HepG2 (cell line): ENCODE results near the gene KRT4. TPM values are rescaled to one million over a fixed set of nuclear protein-coding genes. Genes with fewer than 3 reads are reported as not detected.

ENCODE experiments used
- ATAC-seq: fragments of 200-7000 bp; cut with Tn5 transposase; 3 replicates; pipeline ENCODE4 v1.9.1; 2020; ENCODE audit warnings: mild to moderate bottlenecking, moderate library complexity
- BruUV-seq: library from RNA; stranded (reverse); fragments of 400-500 nt; replicated peaks from 2 replicates; lab custom pipeline; 2021; lab: Mats Ljungman, UMichigan
- CTCF ChIA-PET: fragments of 300-600 bp; formaldehyde crosslinking; extraction: SDS; loops from one replicate; lab custom pipeline; 2021; ENCODE audit warnings: low total read pairs, inconsistent platforms, low intra/inter-chr PET ratio; lab: Yijun Ruan, JAX
- POLR2A ChIA-PET: fragments of 350-600 bp; sonication (Branson Sonifier 250); formaldehyde crosslinking; loops from one replicate; lab custom pipeline; 2020; ENCODE audit warnings: antibody characterized with exemption, inconsistent platforms; lab: Yijun Ruan, JAX
- DNase-seq: peaks from one replicate; pipeline ENCODE4 v3.0.0-alpha.2; 2015; ENCODE audit warnings: low spot score
- FAIRE-seq: peaks from 3 replicates; lab custom pipeline; 2011; peaks lifted over from hg19 to GRCh38; lab: Jason Lieb, UNC
- H2AFZ ChIP-seq: one replicate; pipeline ENCODE4 v1.6.1; 2011; ENCODE audit warnings: low read length, inconsistent platforms
- H3K27ac ChIP-seq: fragments of 300-600 bp; 3 replicates; pipeline ENCODE4 v1.8.0; 2011; ENCODE audit warnings: mixed run types, mild to moderate bottlenecking, mixed read lengths, low read length, inconsistent platforms; ENCODE audit not compliant: insufficient read depth; ENCODE audit errors: extremely low read length
- H3K27me3 ChIP-seq, 2 experiments: fragments of 200-600 bp in 1 of 2; 2 replicates in 1 of 2; 3 replicates in 1 of 2; pipeline versions ENCODE4 v1.6.0 to v1.8.0; 2011; ENCODE audit warnings: low read length in 2 of 2, mild to moderate bottlenecking in 2 of 2, moderate library complexity in 2 of 2, inconsistent platforms in 1 of 2; ENCODE audit not compliant: insufficient read depth in 2 of 2, control insufficient read depth in 1 of 2
- H3K36me3 ChIP-seq, 2 experiments: fragments of 200-600 bp in 1 of 2; replicated peaks in 1 of 2; 2 replicates in 1 of 2; 3 replicates in 1 of 2; pipeline versions ENCODE4 v1.5.1 to v1.8.0; 2011; ENCODE audit warnings: low read length in 2 of 2, inconsistent platforms in 1 of 2; ENCODE audit not compliant: insufficient read depth in 2 of 2, control insufficient read depth in 1 of 2
- H3K4me1 ChIP-seq: 2 replicates; pipeline ENCODE4 v1.5.1; 2012; ENCODE audit warnings: low read length, inconsistent platforms; ENCODE audit not compliant: insufficient read depth
- H3K4me2 ChIP-seq: 2 replicates; pipeline ENCODE4 v1.6.0; 2011; ENCODE audit warnings: low read depth, low read length, inconsistent platforms
- H3K4me3 ChIP-seq, 3 experiments: fragments of 200-600 bp in 1 of 3; sonication (generic), shearing (Covaris generic) in 1 of 3; replicated peaks in 1 of 3; 2 replicates each; pipeline ENCODE4 v1.5.1; 2011 to 2016; ENCODE audit warnings: low read length in 3 of 3, inconsistent platforms in 2 of 3, low read depth in 2 of 3, mild to moderate bottlenecking in 2 of 3, control low read depth in 1 of 3, mixed read lengths in 1 of 3; ENCODE audit not compliant: insufficient read depth in 1 of 3
- H3K79me2 ChIP-seq: one replicate; pipeline ENCODE4 v1.6.1; 2011; ENCODE audit warnings: low read length, inconsistent platforms; ENCODE audit not compliant: insufficient read depth
- H3K9ac ChIP-seq: 2 replicates; pipeline ENCODE4 v1.6.0; 2011; ENCODE audit warnings: mild to moderate bottlenecking, low read depth, low read length, inconsistent platforms; ENCODE audit not compliant: insufficient read depth
- H3K9me3 ChIP-seq: 2 replicates; pipeline ENCODE4 v1.5.1; 2012; ENCODE audit warnings: mild to moderate bottlenecking, low read length
- H4K20me1 ChIP-seq: 2 replicates; pipeline ENCODE4 v1.6.0; 2011; ENCODE audit warnings: inconsistent platforms, mild to moderate bottlenecking, low read length, moderate library complexity; ENCODE audit not compliant: insufficient read depth
- CEBPB ChIP-seq: IDR thresholded peaks from 2 replicates; pipeline ENCODE4 v1.6.1; 2011; ENCODE audit warnings: low read depth, low read length, improper control_type of control experiment, borderline replicate concordance
- HINFP ChIP-seq: sonication (generic); formaldehyde crosslinking; IDR thresholded peaks from 2 replicates; pipeline ENCODE4 v1.4.0; 2020; ENCODE audit warnings: low read depth, mild to moderate bottlenecking, missing genetic modification reagents
- KMT2B ChIP-seq: IDR thresholded peaks from 2 replicates; pipeline ENCODE4 v1.6.1; 2016; ENCODE audit warnings: missing genetic modification reagents, missing compliant biosample characterization
- SMAD3 ChIP-seq: sonication (generic); formaldehyde crosslinking; IDR thresholded peaks from 2 replicates; pipeline ENCODE4 v1.4.0; 2020; ENCODE audit warnings: missing genetic modification reagents
- TOE1 ChIP-seq: sonication (generic); formaldehyde crosslinking; IDR thresholded peaks from 2 replicates; pipeline ENCODE4 v1.4.0; 2020; ENCODE audit warnings: mild to moderate bottlenecking, missing genetic modification reagents
- TP53 ChIP-seq: sonication (generic); formaldehyde crosslinking; conservative IDR thresholded peaks from 2 replicates; pipeline ENCODE4 v1.4.0; 2020; ENCODE audit warnings: missing genetic modification reagents
- ZBTB42 ChIP-seq: sonication (generic); formaldehyde crosslinking; IDR thresholded peaks from 2 replicates; pipeline ENCODE4 v1.5.0; 2020; ENCODE audit warnings: mild to moderate bottlenecking, missing genetic modification reagents
- ZMAT3 ChIP-seq: sonication (generic); formaldehyde crosslinking; conservative IDR thresholded peaks from 2 replicates; pipeline ENCODE4 v1.7.0; 2021; ENCODE audit warnings: missing genetic modification reagents
- ZNF747 ChIP-seq: sonication (generic); formaldehyde crosslinking; IDR thresholded peaks from 2 replicates; pipeline ENCODE4 v1.8.1; 2023; ENCODE audit warnings: missing genetic modification reagents, mild to moderate bottlenecking, borderline replicate concordance
- ZNF777 ChIP-seq: sonication (generic); formaldehyde crosslinking; IDR thresholded peaks from 2 replicates; pipeline ENCODE4 v1.4.0; 2020; ENCODE audit warnings: missing genetic modification reagents
- ZSCAN29 ChIP-seq: sonication (generic); formaldehyde crosslinking; conservative IDR thresholded peaks from 2 replicates; pipeline ENCODE4 v1.4.0; 2020; ENCODE audit warnings: mild to moderate bottlenecking, missing genetic modification reagents
- WGBS: methylation state at CpG from one replicate; pipeline ENCODE4 v1.1.6; 2017; ENCODE audit warnings: low lambda C conversion rate; 5-methylcytosine and 5-hydroxymethylcytosine counted together
- in situ Hi-C: cut with HindIII; loops from 2 replicates; pipeline ENCODE4 v1.10.0; 2017; ENCODE audit warnings: low pct_unique_long_range_greater_than_20kb; ENCODE audit not compliant: extremely low pct_ligation_motif_present
- intact Hi-C: fragments of 100-400 bp; cut with micrococcal nuclease; formaldehyde crosslinking; loops from one replicate; pipeline ENCODE4 v1.10.0; 2022; ENCODE audit not compliant: unreplicated experiment
- polyA plus RNA-seq, 8 experiments: library from polyadenylated mRNA; depleted of rRNA in 3 of 8; stranded (reverse) in 7 of 8; unstranded in 1 of 8; fragments of >200 nt; fragmentation: Illumina TruSeq in 4 of 8; extraction: Trizol in 4 of 8; gene quantifications; 2 replicates each; pipeline versions ENCODE4 v1.2.1 to v1.2.3, GENCODE V29; 2011 to 2016; ENCODE audit warnings: low read depth in 4 of 8, missing spikeins in 1 of 8, mixed read lengths in 1 of 8; ENCODE audit not compliant: insufficient read depth in 1 of 8
- total RNA-seq, 5 experiments: library from RNA; depleted of rRNA; stranded (reverse); fragments of >200 nt; fragmentation: Illumina TruSeq; extraction: Trizol; gene quantifications; 2 replicates each; pipeline ENCODE4 v1.2.3, GENCODE V29; 2016; ENCODE audit warnings: low read depth in 1 of 5

The KRT4 gene
- total and polyA plus RNA-seq, 2 of the 13 experiments (the other 11 are each of a cell fraction or from before 2014, with no cell fraction given): not detected

- POLR2A ChIA-PET: no interaction called here
Measured at GRCh38 chr12:52824741-52825410, 11.0 kb upstream of the KRT4 start.

GRCh38 chr12:52823761-52824450 is 10.0 kb upstream of the KRT4 start:
- POLR2A ChIA-PET: no interaction called here

More at GRCh38 chr12:52824741-52825410, 11.0 kb upstream of the KRT4 start:
- H3K9me3 ChIP-seq: no peaks in the 10 kb centered on the region
- intact Hi-C loops (no loop called here), in situ Hi-C loops (no loop called here)
- no peak overlapping the region for H3K9ac ChIP-seq
- no peaks in the 10 kb centered on the region for H3K36me3 ChIP-seq
- no peaks in the 10 kb centered on the region for H4K20me1 ChIP-seq
- H2AFZ ChIP-seq: no peak overlapping the region
- FAIRE-seq: no peak
- H3K4me3 ChIP-seq: no peak overlapping the region
- H3K27me3 ChIP-seq: peaks cover 1 to 33% of the 10 kb centered on the region in 2 experiments; a peak in 3 of 5 replicates
- H3K79me2 ChIP-seq: no peaks in the 10 kb centered on the region
- no peak overlapping the region for H3K4me2 ChIP-seq
- no TSS peak for BruUV-seq
- H3K27ac ChIP-seq: no peak overlapping the region
- DNase-seq: no peak
- H3K4me1 ChIP-seq: peaks cover 9% of the 10 kb centered on the region
- TF ChIP-seq ZNF747: no peak
- 38% methylated on average over 2 of the region's 5 CpGs for WGBS
- no peak for ATAC-seq
- CTCF ChIA-PET: no interaction called here

More at GRCh38 chr12:52823761-52824450, 10.0 kb upstream of the KRT4 start:
- no peak overlapping the region for H3K9ac ChIP-seq
- CTCF ChIA-PET: no interaction called here
- H2AFZ ChIP-seq: no peak overlapping the region
- H3K79me2 ChIP-seq: no peaks in the 10 kb centered on the region
- TF ChIP-seq SMAD3 (CRISPR knock-in tag): no peak
- no peak for TF ChIP-seq ZBTB42 (CRISPR knock-in tag)
- no peak for TF ChIP-seq ZNF777 (CRISPR knock-in tag)
- TF ChIP-seq TP53 (CRISPR knock-in tag): no peak
- TF ChIP-seq HINFP: no peak
- no peak for TF ChIP-seq CEBPB
- no peak for TF ChIP-seq ZSCAN29 (CRISPR knock-in tag)
- TF ChIP-seq TOE1 (CRISPR knock-in tag): no peak
- no peak for TF ChIP-seq ZMAT3 (CRISPR knock-in tag)
- no peak for TF ChIP-seq KMT2B (CRISPR knock-in tag)
- FAIRE-seq (no peak), DNase-seq (no peak), ATAC-seq (no peak)
- 7% methylated on average over 3 of the region's 15 CpGs for WGBS
- no peak overlapping the region for H3K27ac ChIP-seq
- intact Hi-C loops: no loop called here
- no peaks in the 10 kb centered on the region for H4K20me1 ChIP-seq
- in situ Hi-C loops: no loop called here
- no peak overlapping the region for H3K4me3 ChIP-seq
- H3K4me2 ChIP-seq: no peak overlapping the region
- peaks cover 9% of the 10 kb centered on the region for H3K4me1 ChIP-seq
- H3K36me3 ChIP-seq: no peaks in the 10 kb centered on the region
- no TSS peak for BruUV-seq
- no peaks in the 10 kb centered on the region for H3K9me3 ChIP-seq
- H3K27me3 ChIP-seq: peaks cover 1 to 34% of the 10 kb centered on the region in 2 experiments; a peak in 3 of 5 replicates
